GM12892 (cell line): Measurements from ENCODE around the gene CYP4F22.
"Not testable (repeated sequence)": the region's sequence is repeated elsewhere in the genome, so short reads cannot be mapped to it uniquely, and the experiment has no call there.

Experiments used
- POLR2A ChIP-seq: IDR thresholded peaks from 2 replicates; pipeline ENCODE4 v1.6.1; 2011; ENCODE audit warnings: low read depth, low read length, control low read depth
- POLR2AphosphoS5 ChIP-seq: IDR thresholded peaks from 2 replicates; pipeline ENCODE4 v1.6.1; 2011; ENCODE audit warnings: low read depth, low read length, control low read depth
- TAF1 ChIP-seq: IDR thresholded peaks from 2 replicates; pipeline ENCODE4 v1.6.1; 2011; ENCODE audit warnings: low read depth, mild to moderate bottlenecking, control low read depth, low read length, borderline replicate concordance

GRCh38 chr19:15515227-15515625 is 6.9 kb downstream of the CYP4F22 start:
- TF ChIP-seq POLR2AphosphoS5, TAF1, POLR2A: not testable (repeated sequence)
